WERI-Rb-1 (cell line): Measurements from ENCODE around the gene PXK.

ENCODE experiments used
- DNase-seq: peaks from one replicate; pipeline ENCODE4 v3.0.0-alpha.2; 2020
- H3K27ac ChIP-seq: fragments of 250-450 bp; sonication (Bioruptor Pico); 2 replicates; pipeline ENCODE4 v1.5.1; 2020; ENCODE audit warnings: mild to moderate bottlenecking, moderate library complexity
- H3K27me3 ChIP-seq: fragments of 250-450 bp; sonication (Bioruptor Pico); 2 replicates; pipeline ENCODE4 v1.5.1; 2021; ENCODE audit warnings: mild to moderate bottlenecking, low read depth, moderate library complexity; ENCODE audit not compliant: insufficient read depth, severe bottlenecking
- H3K36me3 ChIP-seq: fragments of 250-450 bp; sonication (Bioruptor Pico); 2 replicates; pipeline ENCODE4 v1.5.1; 2020; ENCODE audit warnings: mild to moderate bottlenecking, moderate library complexity
- H3K4me3 ChIP-seq: 2 replicates; pipeline ENCODE4 v1.5.1; 2011; ENCODE audit warnings: low read depth, mild to moderate bottlenecking, control low read depth, low read length
- H3K9me3 ChIP-seq: fragments of 250-450 bp; sonication (Bioruptor Pico); 2 replicates; pipeline ENCODE4 v1.5.1; 2021; ENCODE audit warnings: mild to moderate bottlenecking, moderate library complexity; ENCODE audit not compliant: severe bottlenecking
- CTCF ChIP-seq: IDR thresholded peaks from 2 replicates; pipeline ENCODE4 v1.5.1; 2011; ENCODE audit warnings: low read depth, mild to moderate bottlenecking, control low read depth, inconsistent platforms, low read length

PXK gene

GRCh38 chr3:58421004-58421403, 88.3 kb downstream of the PXK start:
- TF ChIP-seq CTCF: no peak
- Histone ChIP-seq H3K27me3 (no peaks in the 10 kb centered on the region), H3K4me3 (no peak overlapping the region), H3K27ac (no peak overlapping the region), H3K9me3 (no peaks in the 10 kb centered on the region), H3K36me3 (peaks cover 22% of the 10 kb centered on the region)
- no peak for DNase-seq

DNA sequence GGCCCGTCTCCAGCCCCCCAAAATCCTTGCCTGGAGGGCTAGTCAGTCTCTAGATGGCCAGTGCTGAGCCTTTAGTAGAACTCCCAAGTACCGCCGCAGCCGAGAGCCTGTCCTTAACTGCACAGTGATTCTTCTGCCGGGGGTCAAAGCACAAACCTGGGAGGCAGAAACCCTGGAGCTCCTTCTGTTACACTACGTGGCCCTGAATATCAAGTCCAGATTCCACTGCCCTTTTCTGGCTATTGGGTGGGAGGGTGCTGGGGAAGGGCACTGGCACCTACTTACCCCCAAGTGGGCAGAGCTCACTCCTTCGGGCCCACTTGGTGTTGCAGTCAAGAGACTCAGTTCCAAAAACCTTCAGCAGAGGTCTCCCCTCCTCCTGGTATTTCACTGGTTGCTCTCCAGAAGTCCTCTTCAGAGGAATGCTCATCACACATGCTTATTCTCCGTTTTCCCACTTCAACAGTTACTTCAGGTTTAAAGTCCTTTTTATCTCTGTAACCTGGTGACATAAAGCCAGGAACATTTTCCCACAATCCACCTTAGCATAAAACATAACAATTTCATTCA, 90.1 kb downstream of the PXK start:
- Histone ChIP-seq H3K27me3 (no peaks in the 10 kb centered on the region), H3K4me3 (no peak overlapping the region), H3K27ac (no peak overlapping the region), H3K9me3 (no peaks in the 10 kb centered on the region), H3K36me3 (peaks cover 38% of the 10 kb centered on the region)
- DNase-seq: peak; percentile 27
- peak; percentile 61 for TF ChIP-seq CTCF

DNA sequence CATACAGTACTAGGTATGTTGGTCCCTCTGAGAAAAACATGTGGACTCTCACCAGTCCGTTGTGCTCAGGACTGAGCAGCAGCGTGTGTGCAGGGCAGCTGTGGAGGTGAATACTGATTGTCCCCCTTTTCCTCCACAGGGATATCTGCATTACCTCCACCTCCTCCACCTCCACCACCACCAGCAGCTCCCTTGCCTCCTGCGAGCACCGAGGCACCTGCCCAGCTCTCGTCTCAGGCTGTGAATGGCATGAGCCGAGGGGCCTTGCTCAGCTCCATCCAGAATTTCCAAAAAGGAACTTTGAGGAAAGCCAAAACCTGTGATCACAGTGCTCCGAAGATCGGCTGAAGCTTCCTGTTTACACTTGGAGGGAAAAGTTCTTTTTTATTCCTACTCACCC, 91.9 kb downstream of the PXK start:
- no peak for TF ChIP-seq CTCF
- Histone ChIP-seq H3K4me3 (no peak overlapping the region), H3K36me3 (peaks cover 55% of the 10 kb centered on the region), H3K9me3 (no peaks in the 10 kb centered on the region), H3K27me3 (no peaks in the 10 kb centered on the region), H3K27ac (no peak overlapping the region)
- DNase-seq: no peak

GRCh38 chr3:58425782-58426181, 93.1 kb downstream of the PXK start:
- H3K36me3 ChIP-seq: peaks cover 67% of the 10 kb centered on the region

DNA sequence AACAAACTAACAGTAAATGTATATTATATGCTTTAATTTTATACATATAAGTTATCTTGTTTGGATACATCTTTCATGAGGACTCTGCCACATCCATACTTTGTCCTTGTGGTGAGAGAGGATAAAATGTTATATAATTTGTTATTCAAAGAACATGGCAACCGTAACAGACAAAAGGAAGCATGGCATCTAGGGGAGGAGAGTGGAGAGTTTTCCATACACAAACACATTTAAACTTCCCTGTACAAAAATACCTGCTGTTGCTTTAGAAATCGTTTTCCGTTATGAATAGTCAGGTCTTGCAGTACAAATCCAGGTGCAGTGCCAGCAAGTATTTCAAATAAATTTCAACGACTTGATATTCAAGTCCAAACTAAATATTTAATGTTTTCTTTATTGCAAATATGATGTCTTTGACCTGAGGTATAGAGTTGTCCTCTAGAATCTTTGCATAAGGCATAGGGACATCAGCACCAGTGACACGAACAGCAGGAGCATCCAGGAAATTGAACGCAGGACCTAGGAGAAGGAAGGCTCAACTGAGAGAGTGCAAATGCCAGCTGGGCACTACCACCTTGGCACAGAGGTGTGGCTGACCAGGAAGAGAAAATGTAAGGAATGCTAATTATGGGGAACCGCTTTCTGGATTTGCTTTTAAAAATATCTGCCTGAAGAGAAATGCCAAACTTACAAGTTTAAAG, 95.1 kb downstream of the PXK start:
- no peak for TF ChIP-seq CTCF

More at GRCh38 chr3:58425782-58426181, 93.1 kb downstream of the PXK start:
- no peaks in the 10 kb centered on the region for H3K9me3 ChIP-seq
- no peak for TF ChIP-seq CTCF
- H3K4me3 ChIP-seq: no peak overlapping the region
- H3K27me3 ChIP-seq: no peaks in the 10 kb centered on the region
- DNase-seq: no peak
- no peak overlapping the region for H3K27ac ChIP-seq

DNA sequence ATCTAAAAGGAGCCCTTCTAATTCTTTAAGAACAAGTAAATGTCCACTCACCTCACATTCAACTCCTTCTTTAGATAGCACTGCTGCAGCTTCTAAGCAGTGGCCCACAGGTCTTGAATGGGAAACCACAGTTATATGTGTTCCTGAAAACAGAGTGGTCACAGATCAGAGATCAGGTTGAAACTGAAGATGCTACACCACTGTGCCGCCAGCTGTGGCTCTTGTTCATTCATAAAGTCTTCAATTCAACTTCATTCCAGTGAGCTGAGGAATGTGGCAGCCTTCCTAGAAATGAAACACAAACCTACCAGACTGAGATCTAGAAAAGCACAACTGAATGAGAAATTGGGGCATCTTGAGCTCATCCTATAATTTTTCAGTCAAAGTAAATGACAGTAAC, 97.0 kb downstream of the PXK start:
- Histone ChIP-seq H3K4me3 (no peak overlapping the region), H3K27ac (no peak overlapping the region), H3K27me3 (no peaks in the 10 kb centered on the region), H3K9me3 (no peaks in the 10 kb centered on the region), H3K36me3 (peaks cover 77% of the 10 kb centered on the region)
- no peak for DNase-seq
- TF ChIP-seq CTCF: no peak

More for the DNA sequence above, 95.1 kb downstream of the PXK start:
- DNase-seq: no peak
- no peak overlapping the region for H3K27ac ChIP-seq
- H3K36me3 ChIP-seq: peaks cover 83% of the 10 kb centered on the region
- no peak overlapping the region for H3K4me3 ChIP-seq
- no peaks in the 10 kb centered on the region for H3K9me3 ChIP-seq
- H3K27me3 ChIP-seq: no peaks in the 10 kb centered on the region
